Stimulated activated CD8-positive, alpha-beta memory T cell treated with anti-CD3 and anti-CD28 coated beads, Interleukin-4, amount 100 ng/mL, for 48 hours (primary cell): Measurements from ENCODE around the gene CSTF2T.

Experiments used
- DNase-seq: peaks from one replicate; pipeline ENCODE4 v3.0.0-alpha.2; 2020

CSTF2T gene, protein sequence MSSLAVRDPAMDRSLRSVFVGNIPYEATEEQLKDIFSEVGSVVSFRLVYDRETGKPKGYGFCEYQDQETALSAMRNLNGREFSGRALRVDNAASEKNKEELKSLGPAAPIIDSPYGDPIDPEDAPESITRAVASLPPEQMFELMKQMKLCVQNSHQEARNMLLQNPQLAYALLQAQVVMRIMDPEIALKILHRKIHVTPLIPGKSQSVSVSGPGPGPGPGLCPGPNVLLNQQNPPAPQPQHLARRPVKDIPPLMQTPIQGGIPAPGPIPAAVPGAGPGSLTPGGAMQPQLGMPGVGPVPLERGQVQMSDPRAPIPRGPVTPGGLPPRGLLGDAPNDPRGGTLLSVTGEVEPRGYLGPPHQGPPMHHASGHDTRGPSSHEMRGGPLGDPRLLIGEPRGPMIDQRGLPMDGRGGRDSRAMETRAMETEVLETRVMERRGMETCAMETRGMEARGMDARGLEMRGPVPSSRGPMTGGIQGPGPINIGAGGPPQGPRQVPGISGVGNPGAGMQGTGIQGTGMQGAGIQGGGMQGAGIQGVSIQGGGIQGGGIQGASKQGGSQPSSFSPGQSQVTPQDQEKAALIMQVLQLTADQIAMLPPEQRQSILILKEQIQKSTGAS

GRCh38 chr10:51699475-51700227 lies at the start of gene CSTF2T:
Gene CSTF2T (minus strand): TSS chr10:51699595. CDS start chr10:51699549, 46 bp downstream.
- peak; percentile 92 for DNase-seq

- no peak for DNase-seq
Measured at GRCh38 chr10:51748959-51749358, 49.6 kb upstream of the CSTF2T start.

GRCh38 chr10:51747216-51747615 lies 47.8 kb upstream of the CSTF2T start:
- no peak for DNase-seq

DNA sequence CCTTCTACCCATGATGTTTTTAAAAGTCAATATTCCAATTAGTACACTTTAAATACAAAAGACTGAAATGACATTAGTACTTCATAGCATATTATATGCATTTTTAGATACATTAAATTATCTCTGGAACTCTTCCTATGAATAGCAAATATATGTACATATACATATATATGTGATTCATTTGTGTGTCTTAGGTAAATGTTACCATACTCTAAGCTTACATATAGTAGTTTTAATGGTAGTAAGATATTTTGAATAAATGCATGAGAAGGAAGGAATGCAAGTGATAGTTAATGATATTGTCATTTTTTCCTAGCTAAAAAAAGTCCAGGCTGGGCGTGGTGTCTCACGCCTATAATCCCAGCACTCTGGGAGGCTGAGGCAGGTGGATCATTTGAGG lies 46.0 kb upstream of the CSTF2T start:
- no peak for DNase-seq

GRCh38 chr10:51744235-51745000 lies 45.0 kb upstream of the CSTF2T start:
- no peak for DNase-seq

DNA sequence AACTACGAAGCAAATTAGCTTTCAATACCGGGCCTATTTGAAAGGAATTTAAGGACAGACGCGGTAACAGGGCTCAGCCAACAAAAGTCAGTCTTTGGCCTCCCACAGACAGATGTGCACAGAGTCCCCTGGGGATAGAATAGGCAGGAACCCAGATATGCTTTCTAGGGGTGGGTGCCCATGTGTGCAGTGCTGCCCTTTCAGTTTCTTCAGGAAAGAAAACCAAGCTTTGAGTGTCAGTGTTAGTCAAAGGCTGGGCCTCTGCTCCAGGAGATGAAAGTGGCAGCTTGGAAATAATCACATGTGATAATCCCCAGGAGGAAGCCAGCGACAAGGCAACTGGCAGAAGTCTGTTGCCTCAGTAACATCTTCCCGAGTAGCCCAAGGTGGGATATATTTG lies 43.8 kb upstream of the CSTF2T start:
- no peak for DNase-seq

GRCh38 chr10:51733057-51733456 lies 33.7 kb upstream of the CSTF2T start:
- no peak for DNase-seq

- no peak for DNase-seq
Measured at GRCh38 chr10:51729822-51730555, 30.6 kb upstream of the CSTF2T start.

DNA sequence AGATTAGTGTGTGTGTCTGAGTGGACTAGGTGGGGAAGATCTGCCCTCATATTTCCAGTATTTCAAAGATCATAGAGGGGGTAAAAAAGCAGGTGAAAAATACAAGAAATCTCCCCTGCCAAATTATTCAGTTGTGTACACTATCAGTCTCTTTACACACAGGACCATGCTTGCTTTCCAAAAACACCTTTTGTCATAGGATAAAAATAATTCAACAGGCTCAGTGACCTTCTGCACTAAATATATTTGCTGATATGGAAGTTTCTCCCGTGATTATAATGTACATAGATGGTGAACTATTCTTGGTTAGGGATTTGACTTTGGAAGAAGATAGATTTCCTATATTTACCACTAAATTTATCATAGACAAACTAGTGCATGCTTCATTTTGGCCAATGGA lies 24.6 kb upstream of the CSTF2T start:
- DNase-seq, result no peak

- DNase-seq, result no peak
Measured at GRCh38 chr10:51718804-51719291, 19.5 kb upstream of the CSTF2T start.

GRCh38 chr10:51716981-51717380 lies 17.6 kb upstream of the CSTF2T start:
- no peak for DNase-seq

DNA sequence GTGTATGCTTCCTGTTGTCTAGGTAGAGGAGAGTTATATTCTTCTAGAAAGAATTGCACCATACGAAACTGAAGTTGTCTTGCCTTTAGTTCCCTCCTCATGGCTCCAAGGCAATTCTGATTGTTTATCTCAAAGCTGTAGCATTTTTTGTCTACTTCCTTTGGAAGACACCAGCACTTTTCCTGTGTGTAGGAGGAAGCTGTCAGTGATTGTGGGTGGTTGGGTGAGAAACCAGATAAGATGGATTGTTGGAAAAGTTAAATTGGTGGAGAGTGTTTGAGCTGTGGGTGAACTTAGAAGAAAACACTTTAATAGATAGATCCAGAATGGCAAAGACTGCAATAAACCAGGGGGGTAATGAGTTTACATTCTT lies 12.1 kb upstream of the CSTF2T start:
- no peak for DNase-seq

DNA sequence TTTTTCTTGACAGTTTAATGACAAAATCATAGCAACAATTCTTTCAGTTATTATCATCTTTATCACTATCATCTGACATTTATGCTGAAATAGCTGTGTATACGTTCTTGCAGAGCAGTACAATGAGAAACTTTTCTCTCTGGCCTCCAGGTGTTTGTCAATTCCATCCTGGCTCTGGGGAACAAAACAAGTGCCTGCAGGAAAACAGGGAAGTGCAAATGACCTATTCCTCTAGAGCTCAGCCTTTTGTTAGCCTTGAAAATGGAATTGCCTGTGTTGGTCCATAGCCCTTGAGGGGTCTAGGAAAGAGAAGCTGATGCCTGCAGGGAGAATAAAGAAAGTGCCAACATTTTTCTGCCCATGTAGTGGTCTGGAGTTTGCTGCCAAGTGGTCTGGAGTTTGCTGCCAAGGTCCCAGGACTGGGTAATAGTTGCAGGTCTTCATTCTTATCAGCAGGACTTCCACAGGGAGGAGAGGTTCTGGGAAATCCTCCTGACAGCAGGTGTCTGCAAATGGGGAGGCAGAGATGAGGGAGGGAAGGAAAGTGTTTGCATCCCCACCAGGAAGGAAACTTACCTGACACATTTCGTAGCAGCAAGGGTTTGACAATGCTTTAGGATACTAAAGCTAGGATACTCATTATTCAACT lies 10.1 kb upstream of the CSTF2T start:
- DNase-seq, result no peak

DNA sequence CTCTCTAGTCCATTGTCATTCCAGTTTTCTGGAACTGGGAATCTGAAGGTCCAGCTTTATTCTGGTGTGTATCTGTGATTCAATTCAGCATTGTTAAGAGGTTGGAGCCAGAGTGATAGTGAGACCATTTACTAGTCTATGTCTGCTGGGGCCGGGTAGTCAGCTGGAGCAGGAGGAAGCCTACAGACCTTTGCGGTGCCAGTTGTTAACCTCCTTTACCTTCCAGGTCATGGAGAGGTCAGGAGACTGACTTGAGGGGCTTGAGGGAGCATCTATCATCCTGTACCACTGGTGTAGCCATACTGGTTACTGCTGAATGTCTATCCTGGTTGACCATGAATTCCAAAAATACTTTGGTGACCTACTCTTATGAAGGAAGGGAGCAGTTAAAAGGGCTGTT lies 9.2 kb upstream of the CSTF2T start:
- DNase-seq, result no peak

- no peak for DNase-seq
Measured at GRCh38 chr10:51707821-51708424, 8.5 kb upstream of the CSTF2T start.

DNA sequence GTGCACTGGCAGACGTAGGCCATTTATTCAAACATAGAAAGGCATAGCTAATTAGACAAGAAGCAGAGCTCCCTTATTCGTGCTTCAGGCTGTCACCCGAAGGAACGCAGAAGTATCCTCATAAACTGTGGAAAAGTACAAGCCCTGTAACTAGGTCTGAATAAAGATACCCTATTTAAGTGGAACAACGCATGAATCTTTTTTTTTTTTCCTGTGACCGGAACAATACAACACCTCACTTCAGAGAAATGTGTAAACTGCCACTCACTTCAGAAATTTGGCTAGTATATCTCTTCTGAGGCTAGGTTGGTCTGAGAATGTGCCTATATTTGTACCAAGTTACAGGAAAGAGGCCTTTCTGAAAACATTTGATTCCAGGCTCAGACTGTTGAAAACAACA lies 8.0 kb upstream of the CSTF2T start:
- DNase-seq, result no peak

DNA sequence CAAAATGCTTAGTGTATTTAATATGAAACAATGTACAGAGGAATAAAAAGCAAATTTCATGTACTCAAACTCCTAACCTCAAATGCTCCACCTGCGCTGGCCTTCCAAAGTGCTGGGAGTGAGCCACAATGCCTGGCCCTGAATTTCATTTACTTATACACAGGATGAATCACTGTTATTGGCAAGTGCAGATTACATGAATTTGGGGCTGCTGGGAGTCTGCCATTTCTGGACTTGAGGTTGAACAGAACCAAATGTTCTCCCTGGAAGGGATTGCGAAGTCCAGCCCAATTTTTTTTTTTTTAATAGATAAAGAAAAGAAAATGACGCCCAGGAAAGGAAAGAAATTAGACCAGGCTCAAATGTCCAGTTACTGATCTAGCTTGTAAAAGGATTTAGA lies 6.8 kb upstream of the CSTF2T start:
- no peak for DNase-seq

DNA sequence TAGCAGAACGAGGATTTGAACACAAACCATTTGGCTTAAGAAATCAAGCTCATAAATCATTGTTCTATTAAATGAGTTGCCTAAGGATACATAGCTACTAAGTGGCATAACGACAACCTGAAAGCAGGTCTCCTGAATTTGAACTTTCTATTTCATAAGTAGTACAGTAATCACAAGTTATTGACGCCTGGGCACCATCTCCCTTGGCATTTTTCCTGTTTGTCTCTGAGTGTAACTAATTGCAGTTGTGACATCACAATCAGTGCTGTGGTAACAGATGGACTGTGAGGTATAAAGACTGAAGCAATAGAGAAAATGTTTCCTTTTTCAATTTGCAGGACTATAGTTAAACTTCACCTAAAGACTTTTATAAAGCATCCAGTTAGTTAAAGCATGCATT lies 6.4 kb upstream of the CSTF2T start:
- DNase-seq, result no peak

- no peak for DNase-seq
Measured at GRCh38 chr10:51700228-51700817, 928 bp upstream of the CSTF2T start.

- no peak for DNase-seq
Measured at GRCh38 chr10:51699145-51699474, 285 bp downstream of the CSTF2T start.

DNA sequence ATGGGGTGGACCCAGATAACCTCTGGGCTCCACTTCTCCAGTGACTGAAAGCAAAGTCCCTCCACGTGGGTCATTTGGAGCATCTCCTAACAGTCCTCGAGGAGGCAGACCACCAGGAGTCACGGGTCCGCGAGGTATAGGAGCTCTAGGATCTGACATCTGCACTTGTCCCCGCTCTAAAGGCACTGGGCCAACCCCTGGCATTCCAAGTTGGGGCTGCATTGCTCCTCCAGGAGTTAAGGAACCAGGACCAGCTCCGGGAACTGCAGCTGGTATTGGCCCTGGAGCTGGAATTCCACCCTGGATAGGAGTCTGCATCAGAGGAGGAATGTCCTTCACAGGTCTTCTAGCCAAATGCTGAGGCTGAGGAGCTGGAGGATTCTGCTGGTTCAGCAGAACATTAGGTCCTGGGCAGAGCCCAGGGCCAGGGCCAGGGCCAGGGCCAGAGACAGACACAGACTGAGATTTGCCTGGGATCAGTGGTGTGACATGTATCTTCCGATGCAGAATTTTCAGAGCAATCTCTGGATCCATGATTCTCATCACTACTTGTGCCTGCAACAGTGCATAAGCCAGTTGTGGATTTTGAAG lies 827 bp downstream of the CSTF2T start:
- DNase-seq, result no peak
